Activated CD4-positive, alpha-beta T cell treated with anti-CD3 and anti-CD28 coated beads, Interleukin-2, amount 10 ng/mL, durations not matched to agents 7 days and 5 days (primary cell): Measurements from ENCODE around the gene DNAL1. TPM values are rescaled to one million over a fixed set of nuclear protein-coding genes. Genes with fewer than 3 reads are reported as not detected.

ENCODE experiments used
- CTCF ChIA-PET: fragments of 350-600 bp; sonication (Branson Sonifier 250); formaldehyde crosslinking; loops from one replicate; lab custom pipeline; 2021; ENCODE audit warnings: antibody characterized with exemption; lab: Charles Lee
- POLR2A ChIA-PET: fragments of 350-600 bp; sonication (Branson Sonifier 250); formaldehyde crosslinking; loops from one replicate; lab custom pipeline; 2021; ENCODE audit warnings: antibody characterized with exemption; lab: Charles Lee
- DNase-seq: peaks from one replicate; pipeline ENCODE4 v3.0.0-alpha.2; 2020
- H3K27ac Mint-ChIP-seq: one replicate; pipeline ENCODE4 v1.8.0; 2021; ENCODE audit warnings: mild to moderate bottlenecking, moderate library complexity, mixed read lengths
- H3K27me3 Mint-ChIP-seq: one replicate; pipeline ENCODE4 v1.8.0; 2021; ENCODE audit warnings: mixed read lengths
- H3K36me3 Mint-ChIP-seq: one replicate; pipeline ENCODE4 v1.8.0; 2021; ENCODE audit warnings: low read depth, mixed read lengths
- H3K4me1 Mint-ChIP-seq: one replicate; pipeline ENCODE4 v1.8.0; 2021; ENCODE audit warnings: mixed read lengths
- H3K4me3 Mint-ChIP-seq: one replicate; pipeline ENCODE4 v1.8.0; 2021; ENCODE audit warnings: mild to moderate bottlenecking, moderate library complexity, mixed read lengths
- H3K9me3 Mint-ChIP-seq: one replicate; pipeline ENCODE4 v1.8.0; 2021; ENCODE audit warnings: mixed read lengths
- total RNA-seq, 2 experiments: library from RNA; stranded (reverse); gene quantifications; one replicate each; pipeline ENCODE4 v1.2.3, GENCODE V29; 2021

DNAL1 gene
- total RNA-seq, 2 experiments from 2014 or later, result 5.0 to 7.7 TPM

DNA sequence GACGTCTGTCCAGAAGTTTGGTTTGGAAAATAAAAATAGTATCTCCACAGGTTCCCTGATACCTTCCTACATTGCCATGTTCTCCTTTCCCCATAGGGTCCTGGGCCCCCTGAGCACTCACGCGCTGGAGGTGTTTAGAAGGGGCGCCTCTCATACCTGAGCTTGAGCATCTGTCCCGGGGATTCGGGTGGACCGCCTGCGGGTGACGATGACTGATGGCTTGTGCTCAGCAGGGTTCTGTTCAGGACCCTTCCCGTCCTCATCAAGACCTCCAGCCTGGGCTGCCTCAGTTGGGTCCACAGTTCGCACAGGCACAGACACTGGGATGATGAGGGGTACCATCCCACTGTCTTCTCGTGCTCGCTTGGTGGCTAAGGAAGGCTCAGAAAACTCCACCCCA is 92.1 kb downstream of the DNAL1 start:
- Mint-ChIP-seq H3K36me3 (peaks cover 49% of the 10 kb centered on the region), H3K9me3 (no peaks in the 10 kb centered on the region), H3K4me1 (peaks cover 45% of the 10 kb centered on the region), H3K27ac (no peak overlapping the region), H3K4me3 (no peak overlapping the region), H3K27me3 (no peaks in the 10 kb centered on the region)
- no peak for DNase-seq
- ChIA-PET POLR2A (no interaction called here), CTCF (interaction anchor here (1.0 kb wide), 1 partner anchor 144 kb away, joined by 3 read pairs; no protein-coding TSS in a partner anchor)

DNA sequence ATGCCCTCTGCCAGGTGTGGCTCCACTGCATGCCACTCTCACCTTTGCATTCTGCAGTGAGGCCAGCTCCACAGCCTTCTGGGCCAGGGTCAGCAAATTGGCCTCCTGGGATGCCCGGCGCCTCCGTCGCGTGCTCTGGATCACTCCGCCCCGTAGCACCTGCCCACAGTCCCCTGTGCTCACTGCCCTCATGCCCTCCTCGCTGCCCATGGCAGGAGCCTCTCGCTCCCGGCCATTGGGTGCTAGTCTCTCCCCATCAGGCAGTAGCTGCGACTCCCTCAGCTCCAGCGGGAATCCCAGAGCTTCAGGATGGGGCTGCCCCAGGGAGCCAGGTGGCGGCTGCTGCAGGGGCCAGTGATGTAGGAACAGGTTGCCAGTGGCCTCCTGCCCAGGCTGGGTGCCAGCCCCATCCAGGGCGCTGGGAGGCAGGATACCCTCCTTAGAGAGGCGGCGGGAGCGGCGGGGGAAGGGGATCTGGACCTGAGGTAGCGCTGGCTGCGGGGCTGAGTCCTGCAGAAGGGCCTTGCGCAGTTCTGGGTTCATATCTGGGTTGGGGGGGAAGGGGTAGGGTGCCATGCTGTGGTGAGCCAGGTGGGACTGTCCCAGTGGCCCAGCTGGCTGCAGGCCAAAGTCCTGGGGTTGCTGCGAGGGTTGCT is 93.9 kb downstream of the DNAL1 start:
- Mint-ChIP-seq H3K36me3 (peaks cover 48% of the 10 kb centered on the region), H3K27ac (peak overlapping the region; percentile 66), H3K4me1 (peaks cover 57% of the 10 kb centered on the region), H3K4me3 (no peak overlapping the region), H3K9me3 (no peaks in the 10 kb centered on the region), H3K27me3 (no peaks in the 10 kb centered on the region)
- POLR2A ChIA-PET, result no interaction called here
- CTCF ChIA-PET, result interaction anchor here (0.9 to 13.1 kb wide), 3 partner anchors 10 to 21 kb away, joined by 3 to 102 read pairs (median 78); a partner anchor contains a TSS
- DNase-seq, result no peak

DNA sequence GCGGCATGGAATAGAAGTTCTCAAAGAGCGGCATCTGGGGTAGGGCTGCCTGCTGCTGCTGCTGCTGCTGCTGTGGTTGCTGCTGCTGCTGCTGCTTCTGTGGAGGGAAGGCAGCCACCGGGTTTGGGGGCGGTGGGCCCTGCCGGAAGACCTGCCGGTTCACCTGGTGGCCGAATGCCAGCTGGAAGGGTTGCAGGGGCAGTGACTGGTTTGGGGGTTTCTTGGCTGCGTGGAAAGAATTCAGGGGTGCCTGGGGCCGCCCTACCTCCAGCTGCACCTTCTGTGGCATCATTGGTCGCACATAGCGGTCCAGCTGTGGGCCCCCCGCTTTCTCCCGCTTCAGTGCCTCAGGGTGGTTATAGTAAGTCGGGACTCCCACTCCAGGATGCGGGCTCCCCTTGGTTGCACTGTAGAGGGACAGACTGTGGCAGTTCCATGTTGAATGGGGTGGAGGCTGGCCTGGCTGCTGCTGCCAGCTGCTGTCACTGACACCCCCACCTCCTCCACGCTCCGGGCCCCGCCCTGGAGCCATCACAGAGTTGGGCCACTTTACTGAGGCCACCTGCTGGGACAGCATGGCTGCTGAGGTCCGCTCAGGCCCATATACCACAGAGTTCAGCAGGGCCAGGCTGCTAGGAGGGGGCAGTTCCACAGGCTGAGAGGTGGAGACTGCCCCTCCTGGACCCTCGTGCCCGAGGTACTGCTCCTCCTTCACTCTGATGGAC is 94.5 kb downstream of the DNAL1 start:
- POLR2A ChIA-PET, result no interaction called here
- Mint-ChIP-seq H3K4me3 (no peak overlapping the region), H3K9me3 (no peaks in the 10 kb centered on the region), H3K27ac (peak overlapping the region; percentile 66), H3K27me3 (no peaks in the 10 kb centered on the region), H3K4me1 (peaks cover 64% of the 10 kb centered on the region), H3K36me3 (peaks cover 42% of the 10 kb centered on the region)
- CTCF ChIA-PET, result interaction anchor here (0.6 to 13.1 kb wide), 3 partner anchors 11 to 240 kb away, joined by 4 to 102 read pairs (median 78); a partner anchor contains a TSS
- no peak for DNase-seq

DNA sequence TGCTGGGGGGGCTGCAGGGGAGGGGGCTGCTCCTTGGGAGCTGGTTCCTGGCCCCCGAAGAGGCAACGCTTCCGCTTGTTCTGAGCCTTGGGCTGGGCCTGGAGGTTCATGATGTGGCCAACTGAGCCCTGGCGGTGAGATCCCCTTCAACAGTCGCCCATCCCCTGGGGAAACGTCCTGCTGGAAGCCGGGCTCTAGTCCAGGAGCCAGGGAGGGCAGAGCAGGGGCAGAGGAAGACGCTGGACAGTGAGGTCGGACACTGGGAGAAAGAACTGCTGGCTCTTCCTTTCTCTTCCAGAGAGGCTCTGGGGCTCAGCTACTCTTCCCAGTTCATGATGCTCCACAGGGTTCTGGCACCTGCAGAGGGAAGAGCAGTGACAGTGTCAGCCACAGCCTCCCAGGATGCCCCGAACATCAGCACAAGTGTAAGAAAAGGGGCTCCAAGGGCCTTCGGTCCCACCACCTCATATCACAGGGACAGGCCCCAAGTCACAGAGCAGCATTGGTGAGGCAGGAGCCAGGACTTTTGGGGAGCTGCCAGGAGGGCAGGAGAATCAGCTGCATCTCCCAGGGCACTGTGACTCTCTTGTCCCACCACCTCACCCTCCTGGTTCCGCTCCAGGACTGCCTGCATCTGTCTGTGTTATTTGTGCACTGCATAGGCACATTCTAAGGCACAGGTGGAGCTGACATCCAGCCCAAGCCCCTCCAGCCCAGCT is 95.3 kb downstream of the DNAL1 start:
- H3K4me1 Mint-ChIP-seq, result peaks cover 65% of the 10 kb centered on the region
- CTCF ChIA-PET, result interaction anchor here (0.6 to 13.1 kb wide), 5 partner anchors 8 to 240 kb away, joined by 3 to 102 read pairs (median 4); a partner anchor contains a TSS
- peak overlapping the region; percentile 40 for H3K4me3 Mint-ChIP-seq
- no peaks in the 10 kb centered on the region for H3K27me3 Mint-ChIP-seq
- peaks cover 35% of the 10 kb centered on the region for H3K36me3 Mint-ChIP-seq
- no peak for DNase-seq
- POLR2A ChIA-PET, result no interaction called here
- no peaks in the 10 kb centered on the region for H3K9me3 Mint-ChIP-seq
- peak overlapping the region; percentile 90 for H3K27ac Mint-ChIP-seq

DNA sequence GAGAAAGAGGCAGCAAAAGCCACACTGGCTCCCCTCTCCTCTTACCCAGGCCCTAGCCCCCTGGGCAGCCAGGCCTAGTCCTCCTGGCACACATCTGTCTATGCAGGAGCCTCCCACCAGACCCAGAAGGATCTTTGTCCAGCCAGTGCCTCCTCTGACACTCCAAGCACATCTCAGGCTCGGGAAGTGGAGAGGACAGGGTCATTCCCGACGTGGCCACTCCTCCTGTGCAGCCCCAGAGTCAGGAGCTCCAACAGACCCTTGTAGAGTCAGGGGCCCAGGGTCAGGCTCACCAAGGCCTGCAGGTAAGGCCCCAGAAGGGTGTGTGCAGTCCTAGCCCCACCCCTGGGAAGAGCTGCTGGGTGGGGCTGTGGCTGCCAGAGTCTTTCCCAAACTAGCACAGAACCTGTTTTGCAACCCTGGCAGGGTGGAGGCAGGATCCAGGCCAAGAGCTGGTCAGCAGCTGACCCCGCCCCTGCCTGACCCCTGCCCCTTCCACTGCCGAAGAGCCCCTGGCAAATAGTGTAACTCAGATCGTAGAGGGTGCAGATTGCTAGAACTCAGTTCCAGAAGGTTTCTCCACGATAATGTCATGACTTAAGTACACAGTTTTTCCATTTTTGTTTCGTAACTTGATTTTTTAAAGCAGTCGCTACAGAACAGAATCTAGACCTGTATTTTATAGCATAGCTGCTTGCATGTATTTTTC is 96.0 kb downstream of the DNAL1 start:
- Mint-ChIP-seq H3K27ac (peak overlapping the region; percentile 90), H3K9me3 (no peaks in the 10 kb centered on the region), H3K4me3 (peak overlapping the region; percentile 82), H3K27me3 (no peaks in the 10 kb centered on the region), H3K4me1 (peaks cover 70% of the 10 kb centered on the region), H3K36me3 (peaks cover 32% of the 10 kb centered on the region)
- POLR2A ChIA-PET, result interaction anchor here (0.8 to 1.4 kb wide), 3 partner anchors 13 to 30 kb away, joined by 3 to 7 read pairs (median 5); no protein-coding TSS in a partner anchor
- CTCF ChIA-PET, result interaction anchor here (0.7 to 13.1 kb wide), 9 partner anchors 9 to 481 kb away, joined by 3 to 102 read pairs (median 5); partner anchors contain the start of gene PTGR2
- DNase-seq, result no peak

DNA sequence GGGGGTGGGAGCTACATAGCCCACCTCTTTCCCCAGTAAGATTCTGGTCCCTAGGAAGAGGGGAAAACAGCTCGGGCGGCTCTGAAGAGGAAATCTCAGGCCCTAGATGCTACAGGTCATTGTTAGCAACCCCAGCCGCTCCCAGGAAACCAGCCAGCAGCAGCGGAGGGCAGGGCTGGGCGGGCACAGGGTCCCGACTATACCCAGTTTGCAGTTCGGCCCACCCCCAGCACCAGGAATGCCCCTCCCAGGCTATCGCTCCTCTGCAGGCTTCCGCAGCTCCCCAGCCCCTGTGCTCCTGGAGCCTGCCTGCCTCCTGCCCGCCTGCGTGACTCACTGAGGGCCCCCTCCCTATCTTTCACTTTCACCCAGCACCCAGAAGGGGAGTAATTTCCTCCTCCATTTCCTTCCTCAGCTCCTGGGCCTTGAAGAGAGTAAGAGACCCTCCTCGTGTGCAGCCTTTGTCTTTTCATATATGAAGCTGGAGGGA is 96.6 kb downstream of the DNAL1 start:
- Mint-ChIP-seq H3K4me3 (peak overlapping the region; percentile 82), H3K27me3 (no peaks in the 10 kb centered on the region), H3K27ac (peak overlapping the region; percentile 90), H3K9me3 (no peaks in the 10 kb centered on the region), H3K4me1 (peaks cover 76% of the 10 kb centered on the region), H3K36me3 (peaks cover 29% of the 10 kb centered on the region)
- CTCF ChIA-PET, result interaction anchor here (0.6 to 13.1 kb wide), 10 partner anchors 13 to 1784 kb away, joined by 3 to 102 read pairs (median 5); partner anchors contain the start of gene PTGR2
- peak; percentile 81 for DNase-seq
- POLR2A ChIA-PET, result interaction anchor here (0.8 to 1.4 kb wide), 3 partner anchors 12 to 29 kb away, joined by 3 to 7 read pairs (median 5); no protein-coding TSS in a partner anchor

DNA sequence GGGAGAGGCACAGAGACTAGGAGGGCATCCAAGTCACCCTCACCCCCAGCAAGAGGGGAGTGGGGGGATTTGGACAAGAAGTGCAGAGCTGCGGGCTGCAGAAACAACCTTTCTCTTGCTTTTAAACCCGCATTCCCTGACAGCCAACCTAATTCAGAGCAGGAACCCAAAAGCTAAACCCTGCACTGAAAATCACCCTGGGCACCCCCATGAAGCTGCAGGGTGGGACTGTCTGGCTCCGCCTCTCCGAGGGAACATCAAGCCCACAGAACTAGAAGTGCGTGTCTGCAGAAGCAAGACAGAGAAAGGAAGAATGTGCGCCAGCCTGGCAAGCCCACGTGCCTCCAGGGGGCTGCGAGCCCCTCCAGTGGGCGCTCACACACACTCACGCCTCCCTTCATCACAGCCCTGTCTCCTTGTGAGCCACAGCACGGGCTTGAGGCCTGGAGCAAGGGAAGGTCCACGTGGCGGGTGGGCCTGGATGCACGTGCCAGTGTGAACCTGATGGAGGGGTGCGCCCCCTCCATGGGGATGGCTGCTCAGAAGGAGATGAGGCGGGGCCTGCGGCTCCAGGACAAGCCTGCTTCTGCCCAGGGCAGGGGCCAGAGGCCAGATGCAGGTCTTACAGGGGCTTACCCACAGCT is 97.2 kb downstream of the DNAL1 start:
- peak overlapping the region; percentile 82 for H3K4me3 Mint-ChIP-seq
- peak overlapping the region; percentile 90 for H3K27ac Mint-ChIP-seq
- CTCF ChIA-PET, result interaction anchor here (0.6 to 13.1 kb wide), 11 partner anchors 8 to 1784 kb away, joined by 3 to 102 read pairs (median 5); partner anchors contain the start of gene PTGR2
- peaks cover 26% of the 10 kb centered on the region for H3K36me3 Mint-ChIP-seq
- no peaks in the 10 kb centered on the region for H3K27me3 Mint-ChIP-seq
- H3K9me3 Mint-ChIP-seq, result no peaks in the 10 kb centered on the region
- H3K4me1 Mint-ChIP-seq, result peaks cover 80% of the 10 kb centered on the region
- POLR2A ChIA-PET, result interaction anchor here (1.1 to 1.4 kb wide), 2 partner anchors 12 to 16 kb away, joined by 5 to 7 read pairs; no protein-coding TSS in a partner anchor
- peak; percentile 58 for DNase-seq

DNA sequence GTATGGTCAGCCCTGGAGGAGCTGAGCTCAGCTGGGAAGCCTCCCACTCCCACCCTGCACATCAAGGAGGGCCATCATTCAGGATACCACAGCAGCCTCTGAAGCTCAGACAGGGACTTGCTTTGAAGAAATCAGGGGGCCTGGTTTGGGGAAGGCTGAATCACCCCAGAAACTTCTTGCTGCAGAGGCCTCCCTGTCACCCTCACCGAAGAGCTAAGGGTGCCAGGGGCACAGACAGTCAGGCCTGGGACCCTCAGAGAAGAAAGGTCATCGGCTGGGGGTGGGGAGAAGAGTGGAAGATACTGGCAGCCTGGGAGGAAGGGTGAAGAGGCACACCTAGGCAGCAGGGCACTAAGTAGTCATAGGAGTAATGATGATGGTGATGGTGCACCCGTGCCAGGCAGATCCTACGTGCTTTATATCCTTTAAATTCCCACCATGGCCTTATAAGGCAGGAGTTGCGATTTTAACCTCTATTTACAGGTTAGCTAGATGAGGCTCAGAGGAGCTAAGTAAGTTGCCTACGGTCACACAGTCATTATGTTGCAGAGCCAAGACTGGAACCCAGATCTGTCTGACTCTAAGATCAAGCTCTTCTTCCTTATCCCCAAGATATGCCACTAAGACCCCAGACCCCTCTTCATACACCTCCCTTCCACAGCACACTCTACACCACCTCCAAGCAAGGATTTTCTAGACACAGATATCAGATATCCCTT is 97.9 kb downstream of the DNAL1 start:
- CTCF ChIA-PET, result interaction anchor here (0.7 to 13.1 kb wide), 8 partner anchors 9 to 42 kb away, joined by 3 to 102 read pairs (median 6); a partner anchor contains a TSS
- Mint-ChIP-seq H3K4me1 (peaks cover 84% of the 10 kb centered on the region), H3K36me3 (peaks cover 27% of the 10 kb centered on the region), H3K27me3 (no peaks in the 10 kb centered on the region), H3K27ac (peak overlapping the region; percentile 90), H3K9me3 (no peaks in the 10 kb centered on the region), H3K4me3 (peak overlapping the region; percentile 82)
- no peak for DNase-seq
- POLR2A ChIA-PET, result interaction anchor here (1.4 kb wide), 1 partner anchor 16 kb away, joined by 5 read pairs; no protein-coding TSS in a partner anchor

DNA sequence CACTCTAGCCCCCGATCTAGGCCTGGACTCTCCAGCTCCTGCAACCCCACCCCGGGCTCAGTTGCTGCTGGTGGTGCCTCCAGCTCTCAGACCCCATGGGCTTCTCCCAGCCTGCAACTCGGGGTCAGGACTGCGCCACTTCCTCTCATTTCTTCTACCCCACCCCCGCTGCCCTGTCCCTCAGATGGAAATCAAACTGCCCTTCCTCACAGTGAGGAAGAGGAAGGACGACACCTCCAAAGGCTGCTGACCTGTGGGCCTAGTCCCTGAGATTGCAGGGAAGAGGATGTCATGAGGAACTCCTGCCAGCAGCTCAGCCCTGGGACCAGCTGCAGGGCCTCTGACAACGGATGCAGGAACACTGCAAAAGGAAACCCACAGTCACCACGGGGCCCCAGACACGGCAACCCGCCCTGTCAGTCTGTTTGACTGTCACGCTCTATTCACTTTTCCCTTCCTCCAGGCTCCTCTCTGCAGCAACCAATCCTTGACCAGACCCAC is 98.7 kb downstream of the DNAL1 start:
- POLR2A ChIA-PET, result no interaction called here
- no peaks in the 10 kb centered on the region for H3K27me3 Mint-ChIP-seq
- CTCF ChIA-PET, result interaction anchor here (1.0 to 13.1 kb wide), 4 partner anchors 13 to 43 kb away, joined by 3 to 102 read pairs (median 42); a partner anchor contains a TSS
- H3K9me3 Mint-ChIP-seq, result no peaks in the 10 kb centered on the region
- DNase-seq, result peak; percentile 75
- H3K27ac Mint-ChIP-seq, result peak overlapping the region; percentile 90
- H3K4me3 Mint-ChIP-seq, result peak overlapping the region; percentile 82
- peaks cover 22% of the 10 kb centered on the region for H3K36me3 Mint-ChIP-seq
- peaks cover 92% of the 10 kb centered on the region for H3K4me1 Mint-ChIP-seq

DNA sequence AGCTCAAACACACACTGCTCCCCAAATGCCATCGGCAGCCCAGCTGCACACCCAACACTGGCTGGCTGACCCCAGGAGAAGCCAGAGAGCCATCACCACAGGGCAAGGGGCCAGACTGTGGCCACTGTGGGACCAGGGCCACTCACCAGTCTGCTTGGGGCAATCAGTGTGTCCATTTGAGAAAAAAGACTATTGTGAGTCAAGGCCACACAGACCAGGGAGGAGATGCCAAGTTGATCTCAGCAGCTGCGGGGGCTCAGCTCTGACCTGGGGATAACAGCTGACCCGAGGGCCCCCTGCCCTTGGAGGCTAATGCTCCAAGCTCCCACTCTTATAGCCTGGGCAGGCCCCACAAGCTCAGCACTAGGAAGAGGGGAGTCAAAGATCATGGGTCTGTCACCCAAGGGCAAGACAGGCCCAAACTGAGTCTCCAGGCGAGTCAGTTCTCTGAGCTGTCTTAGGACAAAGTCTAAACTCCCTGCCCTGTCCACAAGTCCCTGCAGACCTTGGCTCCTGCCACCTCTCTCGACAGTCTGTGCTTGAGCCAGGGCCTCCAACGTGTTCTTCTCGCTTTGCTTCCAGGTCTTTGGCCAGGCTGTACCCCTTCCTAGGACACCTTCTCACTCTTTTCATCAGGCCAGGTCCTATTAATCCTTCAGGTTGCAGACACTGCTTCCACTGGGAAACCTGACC is 99.5 kb downstream of the DNAL1 start:
- H3K4me3 Mint-ChIP-seq, result peak overlapping the region; percentile 82
- no peaks in the 10 kb centered on the region for H3K9me3 Mint-ChIP-seq
- peaks cover 96% of the 10 kb centered on the region for H3K4me1 Mint-ChIP-seq
- ChIA-PET CTCF (interaction anchor here (0.6 to 13.1 kb wide), 5 partner anchors 11 to 322 kb away, joined by 3 to 102 read pairs (median 4); a partner anchor contains a TSS), POLR2A (no interaction called here)
- peak overlapping the region; percentile 90 for H3K27ac Mint-ChIP-seq
- peaks cover 19% of the 10 kb centered on the region for H3K36me3 Mint-ChIP-seq
- no peak for DNase-seq
- no peaks in the 10 kb centered on the region for H3K27me3 Mint-ChIP-seq
